ENCODE data around the gene SNAI3. TPM values are rescaled to one million over a fixed set of nuclear protein-coding genes. Genes with fewer than 3 reads are reported as not detected.

SNAI3 gene
- polyA plus RNA-seq, 1 experiment, result 0.04 TPM

DNA sequence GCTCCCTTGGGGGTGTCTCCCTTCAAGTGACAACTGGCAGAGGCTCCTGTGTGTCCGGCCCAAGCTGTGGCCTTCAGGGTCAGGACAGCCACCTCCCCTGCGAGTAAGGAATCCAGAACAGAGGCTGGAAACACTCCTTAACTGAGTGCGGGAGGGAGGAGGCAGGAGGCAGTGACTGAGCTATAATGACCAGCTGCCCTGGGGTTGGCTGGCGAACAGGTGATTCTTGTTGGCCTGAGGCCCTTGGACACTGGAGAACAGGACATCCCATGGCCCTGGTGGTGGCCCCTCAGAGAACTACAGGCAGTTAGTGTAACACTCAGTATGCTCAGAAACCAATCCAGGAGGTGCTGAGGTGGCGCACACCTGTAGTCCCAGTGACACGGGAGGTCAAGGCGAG, 9.4 kb upstream of the SNAI3 start:
- TF ChIP-seq, protein P1, sequence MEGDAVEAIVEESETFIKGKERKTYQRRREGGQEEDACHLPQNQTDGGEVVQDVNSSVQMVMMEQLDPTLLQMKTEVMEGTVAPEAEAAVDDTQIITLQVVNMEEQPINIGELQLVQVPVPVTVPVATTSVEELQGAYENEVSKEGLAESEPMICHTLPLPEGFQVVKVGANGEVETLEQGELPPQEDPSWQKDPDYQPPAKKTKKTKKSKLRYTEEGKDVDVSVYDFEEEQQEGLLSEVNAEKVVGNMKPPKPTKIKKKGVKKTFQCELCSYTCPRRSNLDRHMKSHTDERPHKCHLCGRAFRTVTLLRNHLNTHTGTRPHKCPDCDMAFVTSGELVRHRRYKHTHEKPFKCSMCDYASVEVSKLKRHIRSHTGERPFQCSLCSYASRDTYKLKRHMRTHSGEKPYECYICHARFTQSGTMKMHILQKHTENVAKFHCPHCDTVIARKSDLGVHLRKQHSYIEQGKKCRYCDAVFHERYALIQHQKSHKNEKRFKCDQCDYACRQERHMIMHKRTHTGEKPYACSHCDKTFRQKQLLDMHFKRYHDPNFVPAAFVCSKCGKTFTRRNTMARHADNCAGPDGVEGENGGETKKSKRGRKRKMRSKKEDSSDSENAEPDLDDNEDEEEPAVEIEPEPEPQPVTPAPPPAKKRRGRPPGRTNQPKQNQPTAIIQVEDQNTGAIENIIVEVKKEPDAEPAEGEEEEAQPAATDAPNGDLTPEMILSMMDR (IDR thresholded peaks at IDR 0.05; ENCODE audit: low read depth, low read length), result no peak
- no peaks in the 10 kb centered on the region; the same call in 1 of the 2 replicates for H3K9me3 ChIP-seq (ENCODE audit: control insufficient read depth, insufficient read depth, low read length)
- H3K27ac ChIP-seq (ENCODE audit: low read depth, low read length), result no peak overlapping the region
- peaks cover 4% of the 10 kb centered on the region for H3K27me3 ChIP-seq (ENCODE audit: control insufficient read depth, insufficient read depth, low read length)
- no peak for DNase-seq (ENCODE audit: low read depth, low spot score)
- CTCF ChIA-PET, result no interaction called here
- no peak overlapping the region for H3K4me3 ChIP-seq (ENCODE audit: low read depth, low read length)
- POLR2A ChIA-PET, result no interaction called here

DNA sequence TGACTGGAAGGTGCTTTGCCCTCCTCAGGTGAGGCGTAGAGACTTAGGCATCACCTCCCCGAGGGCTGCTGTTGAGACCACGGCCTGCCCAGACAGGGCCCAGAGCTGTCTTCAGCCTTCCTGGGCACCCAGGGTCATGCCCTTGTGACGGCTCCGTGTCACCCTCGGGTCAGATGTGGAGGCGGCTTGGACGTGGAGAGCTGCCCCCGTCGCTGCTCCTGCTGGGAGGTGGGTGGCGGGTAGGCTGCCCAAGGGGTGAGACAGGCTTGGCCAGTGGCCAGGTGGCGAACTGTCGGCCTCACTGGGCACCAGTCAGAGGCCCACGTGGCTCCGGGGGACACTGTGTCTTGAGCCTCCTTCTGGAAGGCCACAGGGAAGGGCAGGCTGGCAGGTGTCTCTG, 8.9 kb upstream of the SNAI3 start:
- CTCF ChIA-PET, result no interaction called here
- Histone ChIP-seq H3K27me3 (ENCODE audit: control insufficient read depth, insufficient read depth, low read length) (peaks cover 8% of the 10 kb centered on the region), H3K4me3 (ENCODE audit: low read depth, low read length) (no peak overlapping the region), H3K27ac (ENCODE audit: low read depth, low read length) (no peak overlapping the region), H3K9me3 (ENCODE audit: control insufficient read depth, insufficient read depth, low read length) (no peaks in the 10 kb centered on the region; the same call in 1 of the 2 replicates)
- TF ChIP-seq, protein P1 (IDR thresholded peaks at IDR 0.05; ENCODE audit: low read depth, low read length), result no peak
- DNase-seq (ENCODE audit: low read depth, low spot score), result no peak
- POLR2A ChIA-PET, result no interaction called here

DNA sequence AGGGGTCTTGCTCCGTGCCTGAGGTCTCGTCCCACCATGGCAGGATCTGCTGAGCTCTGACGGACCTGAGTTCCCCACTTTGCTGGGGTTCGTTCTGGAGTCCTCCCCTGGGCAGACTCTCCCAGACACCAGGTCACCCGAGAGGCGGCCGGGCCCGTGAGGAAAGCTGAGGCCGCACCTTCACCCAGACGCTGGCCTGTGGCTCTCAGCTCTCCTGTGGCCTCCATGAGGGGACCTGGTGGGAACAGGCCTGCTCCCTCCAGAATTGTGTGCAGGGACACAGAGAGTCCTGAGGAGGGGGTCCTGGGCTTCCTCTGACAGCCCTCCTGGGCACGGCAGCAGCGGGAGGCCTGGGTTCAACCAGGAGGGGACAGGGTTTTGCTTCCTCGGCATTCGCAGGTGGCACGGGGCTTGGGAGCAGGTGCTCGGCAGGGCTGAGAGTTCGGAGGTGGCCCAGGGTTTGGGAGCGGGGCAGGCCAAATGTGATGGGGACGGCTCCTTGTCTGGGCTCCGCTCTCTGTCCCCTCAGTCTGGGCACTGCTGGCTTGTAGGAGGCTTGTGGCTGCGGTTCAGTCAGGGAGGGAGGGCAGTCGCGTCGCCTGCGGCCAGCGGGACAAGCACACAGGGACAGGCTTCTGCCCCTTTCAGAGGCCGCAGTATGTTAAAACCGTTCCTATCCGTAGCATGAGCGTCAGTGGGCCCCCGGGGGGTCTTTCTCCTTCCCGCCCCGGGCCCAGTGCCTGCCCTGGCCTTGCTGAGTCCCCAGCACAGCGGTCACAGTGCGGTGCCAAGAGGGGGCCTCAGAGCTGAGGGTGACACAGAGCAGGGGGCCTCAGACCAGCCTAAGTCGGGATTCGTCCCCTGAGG, 8.1 kb upstream of the SNAI3 start:
- Histone ChIP-seq H3K27ac (ENCODE audit: low read depth, low read length) (no peak overlapping the region), H3K9me3 (ENCODE audit: control insufficient read depth, insufficient read depth, low read length) (no peaks in the 10 kb centered on the region; the same call in 1 of the 2 replicates), H3K27me3 (ENCODE audit: control insufficient read depth, insufficient read depth, low read length) (peaks cover 11% of the 10 kb centered on the region), H3K4me3 (ENCODE audit: low read depth, low read length) (no peak overlapping the region)
- ChIA-PET POLR2A (no interaction called here), CTCF (no interaction called here)
- no peak for DNase-seq (ENCODE audit: low read depth, low spot score)
- TF ChIP-seq, protein P1 (IDR thresholded peaks at IDR 0.05; ENCODE audit: low read depth, low read length), result no peak

DNA sequence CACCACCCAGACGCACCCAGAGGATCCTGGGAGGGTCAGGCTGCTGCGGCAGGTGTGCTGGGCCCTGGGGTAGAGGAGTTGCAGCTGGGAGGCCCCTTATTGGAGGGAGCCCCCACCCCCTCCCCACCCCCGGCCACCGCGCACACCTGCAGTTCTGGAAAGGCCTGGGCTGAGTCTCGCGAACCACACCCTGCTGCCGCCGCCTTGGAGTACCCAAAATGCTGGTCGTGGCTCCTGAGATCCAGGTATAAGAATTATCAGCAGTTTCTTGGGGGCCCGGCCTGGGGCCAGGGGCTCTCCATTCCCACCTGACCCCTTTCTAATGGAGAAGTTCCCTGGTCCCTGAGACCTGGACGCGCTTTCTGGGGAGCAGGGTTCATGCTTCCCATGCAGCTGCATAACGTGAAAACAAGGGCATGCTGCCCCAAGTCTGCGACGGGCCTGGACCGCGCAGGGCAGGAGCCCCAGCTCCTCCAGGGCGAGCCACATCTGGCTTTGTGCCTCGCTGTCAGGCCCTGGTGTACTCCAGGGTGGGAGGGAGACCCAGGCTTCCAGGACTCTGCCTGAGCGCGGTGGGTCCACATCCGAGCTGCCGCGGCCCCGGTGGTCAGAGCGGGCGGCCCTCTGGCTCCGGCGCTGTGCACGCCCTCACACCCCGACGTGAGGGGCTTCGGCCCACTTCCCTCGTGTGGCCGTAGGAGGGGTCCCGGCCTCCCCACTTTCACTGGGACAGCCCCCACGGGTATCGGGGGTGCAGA, 7.3 kb upstream of the SNAI3 start:
- Histone ChIP-seq H3K27ac (ENCODE audit: low read depth, low read length) (no peak overlapping the region), H3K4me3 (ENCODE audit: low read depth, low read length) (no peak overlapping the region), H3K27me3 (ENCODE audit: control insufficient read depth, insufficient read depth, low read length) (peaks cover 15% of the 10 kb centered on the region), H3K9me3 (ENCODE audit: control insufficient read depth, insufficient read depth, low read length) (no peaks in the 10 kb centered on the region; the same call in 1 of the 2 replicates)
- ChIA-PET POLR2A (no interaction called here), CTCF (no interaction called here)
- DNase-seq (ENCODE audit: low read depth, low spot score), result no peak
- TF ChIP-seq, protein P1 (IDR thresholded peaks at IDR 0.05; ENCODE audit: low read depth, low read length), result no peak

DNA sequence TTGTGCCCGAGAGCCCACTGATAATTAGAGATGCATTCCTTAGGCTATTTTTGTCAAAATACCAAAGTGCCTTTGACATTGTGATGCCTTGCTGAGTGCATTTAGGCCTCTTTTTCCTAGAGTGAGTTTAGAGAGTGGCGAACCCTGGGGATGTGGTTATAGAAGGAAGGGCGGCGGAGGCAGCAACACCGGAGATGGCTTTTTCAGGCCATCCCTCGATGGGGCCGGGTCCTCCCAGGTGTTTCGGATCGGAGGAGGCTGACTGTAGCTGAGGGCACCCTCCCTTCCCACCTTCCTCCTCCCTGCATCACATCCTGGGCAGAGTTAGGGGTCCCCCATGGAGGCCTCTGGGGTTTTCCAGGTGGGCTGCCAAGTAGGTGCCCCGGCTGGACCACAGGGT, 6.6 kb upstream of the SNAI3 start:
- Histone ChIP-seq H3K4me3 (ENCODE audit: low read depth, low read length) (no peak overlapping the region), H3K27ac (ENCODE audit: low read depth, low read length) (no peak overlapping the region), H3K27me3 (ENCODE audit: control insufficient read depth, insufficient read depth, low read length) (peaks cover 20% of the 10 kb centered on the region), H3K9me3 (ENCODE audit: control insufficient read depth, insufficient read depth, low read length) (no peaks in the 10 kb centered on the region; the same call in 1 of the 2 replicates)
- DNase-seq (ENCODE audit: low read depth, low spot score), result no peak
- POLR2A ChIA-PET, result no interaction called here
- CTCF ChIA-PET, result no interaction called here
- TF ChIP-seq, protein P1 (IDR thresholded peaks at IDR 0.05; ENCODE audit: low read depth, low read length), result no peak
